ENCODE data around the gene FOXI1.

FOXI1 gene

GRCh38 chr5:170154297-170154696 lies 48.6 kb downstream of the FOXI1 start:
- no peak for DNase-seq

- no peak for DNase-seq
These were observed 49.0 kb downstream of the FOXI1 start for GRCh38 chr5:170154744-170155143.

GRCh38 chr5:170155771-170156170 lies 50.1 kb downstream of the FOXI1 start:
- no peak for DNase-seq

GRCh38 chr5:170159101-170159698 lies 53.5 kb downstream of the FOXI1 start:
- no peak for DNase-seq

Data from stimulated activated CD8-positive, alpha-beta memory T cell treated with anti-CD3 and anti-CD28 coated beads, Interleukin-4, amount 100 ng/mL, for 48 hours (primary cell).